Fibroblast of the aortic adventitia (primary cell): Measurements from ENCODE around the gene TNFSF9. TPM values are rescaled to one million over a fixed set of nuclear protein-coding genes. Genes with fewer than 3 reads are reported as not detected.
A peak's percentile ranks its signal among the peaks of the same experiment; 100 is the strongest.
"Not testable (repeated sequence)": the region's sequence is repeated elsewhere in the genome, so short reads cannot be mapped to it uniquely, and the experiment has no call there.

Experiments
- DNase-seq: peaks from one replicate; pipeline ENCODE4 v3.0.0-alpha.2; 2010; ENCODE audit warnings: low read depth
- H3K4me3 ChIP-seq: 2 replicates; pipeline ENCODE4 v1.5.1; 2011; ENCODE audit warnings: low read depth, mild to moderate bottlenecking, control low read depth, low read length, moderate library complexity
- CTCF ChIP-seq: IDR thresholded peaks from 2 replicates; pipeline ENCODE4 v1.5.1; 2011; ENCODE audit warnings: mild to moderate bottlenecking, low read length, control low read depth, inconsistent platforms; ENCODE audit not compliant: insufficient read depth
- total RNA-seq: library from RNA; depleted of rRNA; stranded (reverse); fragments of >200 nt; gene quantifications from 2 replicates; pipeline ENCODE4 v1.2.3, GENCODE V29; 2012; ENCODE audit warnings: low replicate concordance

TNFSF9 gene
- total RNA-seq, 1 donor, result 2.6 TPM

GRCh38 chr19:6564393-6564792 is 33.6 kb downstream of the TNFSF9 start:
- TF ChIP-seq CTCF, result no peak
- DNase-seq, result peak; percentile 38
- no peak overlapping the region for H3K4me3 ChIP-seq

GRCh38 chr19:6566727-6567126 is 35.9 kb downstream of the TNFSF9 start:
- H3K4me3 ChIP-seq, DNase-seq: not testable (repeated sequence)

GRCh38 chr19:6568010-6568526 is 37.2 kb downstream of the TNFSF9 start:
- no peak for TF ChIP-seq CTCF
- no peak for DNase-seq
- no peak overlapping the region for H3K4me3 ChIP-seq

- TF ChIP-seq CTCF, result no peak
- no peak for DNase-seq
- no peak overlapping the region for H3K4me3 ChIP-seq
These were observed 38.0 kb downstream of the TNFSF9 start for GRCh38 chr19:6568816-6569215.

- H3K4me3 ChIP-seq, result no peak overlapping the region
- no peak for TF ChIP-seq CTCF
- no peak for DNase-seq
These were observed 39.9 kb downstream of the TNFSF9 start for GRCh38 chr19:6570764-6571163.

GRCh38 chr19:6571167-6571566 is 40.3 kb downstream of the TNFSF9 start:
- no peak overlapping the region for H3K4me3 ChIP-seq
- no peak for TF ChIP-seq CTCF
- no peak for DNase-seq

GRCh38 chr19:6572217-6572616 is 41.4 kb downstream of the TNFSF9 start:
- no peak for DNase-seq
- TF ChIP-seq CTCF, result no peak

GRCh38 chr19:6573350-6573749 is 42.5 kb downstream of the TNFSF9 start:
- TF ChIP-seq CTCF, result no peak
- no peak overlapping the region for H3K4me3 ChIP-seq
- DNase-seq, result no peak

More at GRCh38 chr19:6572217-6572616, 41.4 kb downstream of the TNFSF9 start:
- no peak overlapping the region for H3K4me3 ChIP-seq
